ENCODE results near the gene RASGRP3. TPM values are rescaled to one million over a fixed set of nuclear protein-coding genes. Genes with fewer than 3 reads are reported as not detected.
A peak's percentile ranks its signal among the peaks of the same experiment; 100 is the strongest.

The RASGRP3 gene
- total RNA-seq, 1 donor from 2014 or later = 49.1 TPM

- H3K27me3 ChIP-seq (ENCODE audit: control insufficient read depth in 3 of 3, insufficient read depth in 3 of 3, low read length in 3 of 3) = no peaks in the 10 kb centered on the region
- peak overlapping the region; percentile 68 to 94 (median 84) for H3K9ac ChIP-seq (ENCODE audit: low read depth in 1 of 3, low read length in 3 of 3)
- H3K4me1 ChIP-seq (ENCODE audit: control insufficient read depth in 3 of 3, insufficient read depth in 3 of 3, low read length in 3 of 3) = peaks cover 32 to 60% (median 33%) of the 10 kb centered on the region in 3 donors
- no peaks in the 10 kb centered on the region for H3K36me3 ChIP-seq (ENCODE audit: control insufficient read depth in 3 of 3, insufficient read depth in 3 of 3, low read length in 3 of 3)
- H3K9me3 ChIP-seq (ENCODE audit: control insufficient read depth in 3 of 3, low read length in 3 of 3) = no peaks in the 10 kb centered on the region
- peak overlapping the region; percentile 97 for H3K27ac ChIP-seq (ENCODE audit: low read depth, low read length)
- peak overlapping the region; percentile 38 to 82 (median 61) for H3K4me3 ChIP-seq (ENCODE audit: low read length in 3 of 3)
These were observed 1.3 kb downstream of the RASGRP3 start for GRCh38 chr2:33477473-33478468.

GRCh38 chr2:33478968-33479731, 2.7 kb downstream of the RASGRP3 start:
- Histone ChIP-seq H3K9ac (ENCODE audit: low read depth in 1 of 3, low read length in 3 of 3) (no peak overlapping the region), H3K27me3 (ENCODE audit: control insufficient read depth in 3 of 3, insufficient read depth in 3 of 3, low read length in 3 of 3) (no peaks in the 10 kb centered on the region), H3K27ac (ENCODE audit: low read depth, low read length) (peak overlapping the region; percentile 97), H3K4me1 (ENCODE audit: control insufficient read depth in 3 of 3, insufficient read depth in 3 of 3, low read length in 3 of 3) (peaks cover 36 to 56% (median 36%) of the 10 kb centered on the region in 3 donors), H3K36me3 (ENCODE audit: control insufficient read depth in 3 of 3, insufficient read depth in 3 of 3, low read length in 3 of 3) (no peaks in the 10 kb centered on the region), H3K9me3 (ENCODE audit: control insufficient read depth in 3 of 3, low read length in 3 of 3) (no peaks in the 10 kb centered on the region), H3K4me3 (ENCODE audit: low read length in 3 of 3) (peak overlapping the region in 2 of 3 donors; percentile 12 to 30)

GRCh38 chr2:33482518-33482917, 6.1 kb downstream of the RASGRP3 start:
- no peak overlapping the region for H3K4me3 ChIP-seq (ENCODE audit: low read length in 3 of 3)
- no peaks in the 10 kb centered on the region for H3K27me3 ChIP-seq (ENCODE audit: control insufficient read depth in 3 of 3, insufficient read depth in 3 of 3, low read length in 3 of 3)
- H3K4me1 ChIP-seq (ENCODE audit: control insufficient read depth in 3 of 3, insufficient read depth in 3 of 3, low read length in 3 of 3) = peaks cover 20 to 51% (median 34%) of the 10 kb centered on the region in 3 donors
- peak overlapping the region; percentile 54 for H3K27ac ChIP-seq (ENCODE audit: low read depth, low read length)
- H3K9ac ChIP-seq (ENCODE audit: low read depth in 1 of 3, low read length in 3 of 3) = peak overlapping the region in 2 of 3 donors; percentile 18 to 40
- no peaks in the 10 kb centered on the region for H3K36me3 ChIP-seq (ENCODE audit: control insufficient read depth in 3 of 3, insufficient read depth in 3 of 3, low read length in 3 of 3)
- no peaks in the 10 kb centered on the region for H3K9me3 ChIP-seq (ENCODE audit: control insufficient read depth in 3 of 3, low read length in 3 of 3)

DNA sequence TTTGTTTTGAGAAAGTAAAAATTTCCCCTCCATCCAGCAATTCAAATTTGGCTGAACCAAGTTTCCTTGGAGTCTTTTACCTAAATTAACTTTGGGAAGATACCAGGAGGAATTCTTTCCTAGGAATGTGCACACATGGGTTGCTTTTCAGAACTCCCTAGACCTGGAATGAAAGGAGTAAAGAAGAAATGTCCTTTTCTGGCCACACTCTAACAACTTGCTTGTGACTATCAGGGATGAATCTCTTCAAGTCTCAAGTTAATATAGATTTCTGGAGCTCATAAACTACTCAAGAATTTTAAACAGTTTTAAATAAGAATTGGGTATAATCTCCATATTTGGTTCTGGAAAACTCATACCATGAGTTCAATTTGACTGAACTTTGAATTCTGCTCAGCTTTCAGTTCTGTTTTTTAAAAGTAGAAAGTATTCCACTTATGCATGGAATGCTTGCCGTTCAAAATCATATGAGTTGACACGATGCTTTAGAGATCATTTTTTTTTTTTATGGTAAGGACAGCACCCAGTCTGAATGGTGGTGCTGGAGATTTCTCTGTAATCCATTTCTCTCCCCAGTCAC, 7.7 kb downstream of the RASGRP3 start:
- peak overlapping the region; percentile 54 for H3K27ac ChIP-seq (ENCODE audit: low read depth, low read length)
- H3K27me3 ChIP-seq (ENCODE audit: control insufficient read depth in 3 of 3, insufficient read depth in 3 of 3, low read length in 3 of 3) = no peaks in the 10 kb centered on the region
- H3K4me1 ChIP-seq (ENCODE audit: control insufficient read depth in 3 of 3, insufficient read depth in 3 of 3, low read length in 3 of 3) = peaks cover 12 to 41% (median 26%) of the 10 kb centered on the region in 3 donors
- no peak overlapping the region for H3K9ac ChIP-seq (ENCODE audit: low read depth in 1 of 3, low read length in 3 of 3)
- H3K36me3 ChIP-seq (ENCODE audit: control insufficient read depth in 3 of 3, insufficient read depth in 3 of 3, low read length in 3 of 3) = no peaks in the 10 kb centered on the region
- H3K9me3 ChIP-seq (ENCODE audit: control insufficient read depth in 3 of 3, low read length in 3 of 3) = no peaks in the 10 kb centered on the region
- no peak overlapping the region for H3K4me3 ChIP-seq (ENCODE audit: low read length in 3 of 3)

GRCh38 chr2:33485051-33485450, 8.6 kb downstream of the RASGRP3 start:
- H3K9me3 ChIP-seq (ENCODE audit: control insufficient read depth in 3 of 3, low read length in 3 of 3) = no peaks in the 10 kb centered on the region
- H3K27ac ChIP-seq (ENCODE audit: low read depth, low read length) = peak overlapping the region; percentile 54
- H3K4me1 ChIP-seq (ENCODE audit: control insufficient read depth in 3 of 3, insufficient read depth in 3 of 3, low read length in 3 of 3) = peaks cover 17 to 44% (median 32%) of the 10 kb centered on the region in 3 donors

DNA sequence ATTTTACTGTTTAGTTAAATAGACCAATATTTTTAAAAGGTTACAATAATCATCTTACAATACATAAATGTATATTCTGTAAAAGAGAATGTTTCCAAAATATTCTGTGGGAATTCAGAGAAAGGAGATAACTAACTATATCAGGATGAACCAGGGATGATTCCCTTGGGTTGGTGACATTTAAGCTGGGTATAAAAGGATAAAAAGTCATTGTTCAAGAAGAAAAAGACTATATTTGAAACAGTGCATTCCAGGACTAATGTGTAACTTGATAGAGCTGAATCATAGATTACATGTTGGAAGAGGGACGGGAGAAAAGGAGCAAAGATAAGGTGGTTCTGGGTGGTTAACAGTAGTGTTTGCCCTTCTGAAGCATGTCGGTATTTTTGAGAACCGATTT, 10.1 kb downstream of the RASGRP3 start:
- no peak overlapping the region for H3K9ac ChIP-seq (ENCODE audit: low read depth in 1 of 3, low read length in 3 of 3)
- no peak overlapping the region for H3K4me3 ChIP-seq (ENCODE audit: low read length in 3 of 3)
- H3K4me1 ChIP-seq (ENCODE audit: control insufficient read depth in 3 of 3, insufficient read depth in 3 of 3, low read length in 3 of 3) = peaks cover 24 to 48% (median 36%) of the 10 kb centered on the region in 3 donors
- no peaks in the 10 kb centered on the region for H3K27me3 ChIP-seq (ENCODE audit: control insufficient read depth in 3 of 3, insufficient read depth in 3 of 3, low read length in 3 of 3)
- no peaks in the 10 kb centered on the region for H3K36me3 ChIP-seq (ENCODE audit: control insufficient read depth in 3 of 3, insufficient read depth in 3 of 3, low read length in 3 of 3)
- H3K9me3 ChIP-seq (ENCODE audit: control insufficient read depth in 3 of 3, low read length in 3 of 3) = no peaks in the 10 kb centered on the region
- H3K27ac ChIP-seq (ENCODE audit: low read depth, low read length) = no peak overlapping the region

More at GRCh38 chr2:33485051-33485450, 8.6 kb downstream of the RASGRP3 start:
- no peaks in the 10 kb centered on the region for H3K27me3 ChIP-seq (ENCODE audit: control insufficient read depth in 3 of 3, insufficient read depth in 3 of 3, low read length in 3 of 3)
- H3K4me3 ChIP-seq (ENCODE audit: low read length in 3 of 3) = no peak overlapping the region
- H3K36me3 ChIP-seq (ENCODE audit: control insufficient read depth in 3 of 3, insufficient read depth in 3 of 3, low read length in 3 of 3) = no peaks in the 10 kb centered on the region
- no peak overlapping the region for H3K9ac ChIP-seq (ENCODE audit: low read depth in 1 of 3, low read length in 3 of 3)

- H3K4me1 ChIP-seq (ENCODE audit: control insufficient read depth in 3 of 3, insufficient read depth in 3 of 3, low read length in 3 of 3) = peaks cover 29 to 55% (median 40%) of the 10 kb centered on the region in 3 donors
- no peaks in the 10 kb centered on the region for H3K27me3 ChIP-seq (ENCODE audit: control insufficient read depth in 3 of 3, insufficient read depth in 3 of 3, low read length in 3 of 3)
- H3K4me3 ChIP-seq (ENCODE audit: low read length in 3 of 3) = no peak overlapping the region
- no peaks in the 10 kb centered on the region for H3K9me3 ChIP-seq (ENCODE audit: control insufficient read depth in 3 of 3, low read length in 3 of 3)
- H3K27ac ChIP-seq (ENCODE audit: low read depth, low read length) = no peak overlapping the region
- no peak overlapping the region for H3K9ac ChIP-seq (ENCODE audit: low read depth in 1 of 3, low read length in 3 of 3)
- H3K36me3 ChIP-seq (ENCODE audit: control insufficient read depth in 3 of 3, insufficient read depth in 3 of 3, low read length in 3 of 3) = no peaks in the 10 kb centered on the region
These were observed 11.8 kb downstream of the RASGRP3 start for GRCh38 chr2:33488178-33488690.

DNA sequence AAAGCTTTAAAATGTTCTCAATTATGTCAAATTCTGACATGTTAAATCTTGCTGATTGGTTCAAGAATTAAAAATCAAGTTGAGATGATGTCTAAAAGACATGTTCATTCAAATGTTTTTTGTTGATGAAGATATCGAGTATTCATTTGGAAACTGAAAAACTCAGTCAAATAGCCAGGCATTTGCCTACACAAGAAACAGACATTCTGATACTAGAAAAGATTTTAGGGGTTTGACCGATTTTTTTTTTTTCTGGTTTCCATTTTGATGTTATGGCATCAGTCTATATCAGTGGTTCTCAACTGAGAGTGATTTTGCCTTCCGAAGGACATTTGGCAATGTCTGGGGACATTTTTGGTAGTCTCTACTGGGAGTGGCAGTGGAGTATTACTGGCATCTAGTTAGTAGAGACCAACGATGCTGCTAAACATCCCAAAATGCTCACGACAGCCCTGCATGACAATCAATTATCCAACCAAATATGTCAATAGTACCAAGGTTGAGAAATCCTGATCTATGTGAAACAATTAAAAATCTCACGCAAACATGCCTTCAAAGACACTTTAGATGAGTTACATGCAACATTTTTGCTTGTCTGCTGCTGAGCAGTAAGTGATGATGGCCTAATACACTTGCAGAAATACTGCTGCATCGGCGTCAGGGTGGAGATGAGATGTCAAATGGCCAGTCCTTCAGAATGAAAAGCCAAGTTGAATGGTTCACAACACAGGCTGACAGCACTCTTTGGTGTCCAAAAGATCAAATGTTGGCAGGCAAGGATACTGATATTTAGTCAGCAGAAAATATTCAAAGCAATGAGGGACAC, 12.5 kb downstream of the RASGRP3 start:
- H3K4me1 ChIP-seq (ENCODE audit: control insufficient read depth in 3 of 3, insufficient read depth in 3 of 3, low read length in 3 of 3) = peaks cover 25 to 50% (median 37%) of the 10 kb centered on the region in 3 donors
- H3K9me3 ChIP-seq (ENCODE audit: control insufficient read depth in 3 of 3, low read length in 3 of 3) = no peaks in the 10 kb centered on the region
- H3K27me3 ChIP-seq (ENCODE audit: control insufficient read depth in 3 of 3, insufficient read depth in 3 of 3, low read length in 3 of 3) = no peaks in the 10 kb centered on the region
- no peak overlapping the region for H3K27ac ChIP-seq (ENCODE audit: low read depth, low read length)
- no peak overlapping the region for H3K9ac ChIP-seq (ENCODE audit: low read depth in 1 of 3, low read length in 3 of 3)
- H3K4me3 ChIP-seq (ENCODE audit: low read length in 3 of 3) = no peak overlapping the region
- H3K36me3 ChIP-seq (ENCODE audit: control insufficient read depth in 3 of 3, insufficient read depth in 3 of 3, low read length in 3 of 3) = no peaks in the 10 kb centered on the region
